Cardiac fibroblast (primary cell): Measurements from ENCODE around the gene ZBTB47.

Experiments
- DNase-seq, 2 donors: peaks; one replicate each; pipeline versions ENCODE4 v3.0.0 to v3.0.0-alpha.2; 2010; ENCODE audit warnings: low read depth in 2 of 2
- H3K4me3 ChIP-seq, 2 donors: replicated peaks in 1 of 2; 1 replicate in 1 of 2; 2 replicates in 1 of 2; pipeline ENCODE4 v1.5.1; 2011; ENCODE audit warnings: low read depth in 2 of 2, low read length in 2 of 2, mild to moderate bottlenecking in 2 of 2, moderate library complexity in 1 of 2
- CTCF ChIP-seq: IDR thresholded peaks from one replicate; pipeline ENCODE4 v1.5.1; 2011; ENCODE audit warnings: low read depth, mild to moderate bottlenecking, low read length, inconsistent platforms

The ZBTB47 gene

GRCh38 chr3:42703695-42704025, 50.2 kb downstream of the ZBTB47 start:
- no peak for DNase-seq
- TF ChIP-seq CTCF = no peak
- no peak overlapping the region for H3K4me3 ChIP-seq

- TF ChIP-seq CTCF = no peak
- H3K4me3 ChIP-seq = no peak overlapping the region
- no peak for DNase-seq
Observed at GRCh38 chr3:42704136-42704841, 50.8 kb downstream of the ZBTB47 start.

DNA sequence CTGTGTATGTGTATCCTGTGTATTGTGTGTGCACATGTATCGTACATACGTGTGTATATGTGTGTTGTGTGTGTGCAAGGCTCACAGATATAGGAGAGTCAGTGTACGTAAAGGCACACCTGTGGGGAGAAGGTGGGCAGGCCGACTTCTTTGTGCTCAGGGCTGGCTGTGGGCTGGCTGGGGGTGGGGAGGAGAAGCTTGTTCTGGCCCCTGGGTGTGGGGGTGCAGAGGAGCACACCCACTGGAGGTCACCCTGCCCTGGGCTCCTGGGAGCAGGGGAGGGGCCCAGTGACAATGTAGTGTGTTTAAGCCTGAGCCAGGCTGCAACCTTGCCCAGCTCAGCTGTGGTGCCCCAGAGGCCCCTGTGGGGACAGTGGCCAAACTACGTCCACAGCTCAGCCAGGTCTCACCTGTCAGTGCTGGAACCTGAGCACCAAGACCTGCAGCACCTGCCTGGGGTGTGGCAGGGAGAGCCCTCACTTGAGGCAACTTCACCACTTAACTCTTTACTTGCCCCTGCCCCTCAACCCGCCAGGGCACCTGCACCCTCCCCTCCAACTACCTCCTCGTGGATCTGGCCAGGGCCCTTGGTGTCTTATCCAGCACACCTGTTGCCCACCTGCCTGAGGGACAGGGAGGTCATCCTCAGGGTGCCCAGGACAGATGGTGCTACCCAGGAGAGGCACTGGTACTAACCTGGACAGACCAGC, 51.7 kb downstream of the ZBTB47 start:
- TF ChIP-seq CTCF = no peak
- no peak for DNase-seq
- no peak overlapping the region for H3K4me3 ChIP-seq

- H3K4me3 ChIP-seq = no peak overlapping the region
- TF ChIP-seq CTCF = no peak
- DNase-seq = no peak
Observed at GRCh38 chr3:42705962-42706585, 52.6 kb downstream of the ZBTB47 start.

GRCh38 chr3:42706721-42707619, 53.5 kb downstream of the ZBTB47 start:
- no peak for TF ChIP-seq CTCF
- H3K4me3 ChIP-seq = no peak overlapping the region
- no peak for DNase-seq

DNA sequence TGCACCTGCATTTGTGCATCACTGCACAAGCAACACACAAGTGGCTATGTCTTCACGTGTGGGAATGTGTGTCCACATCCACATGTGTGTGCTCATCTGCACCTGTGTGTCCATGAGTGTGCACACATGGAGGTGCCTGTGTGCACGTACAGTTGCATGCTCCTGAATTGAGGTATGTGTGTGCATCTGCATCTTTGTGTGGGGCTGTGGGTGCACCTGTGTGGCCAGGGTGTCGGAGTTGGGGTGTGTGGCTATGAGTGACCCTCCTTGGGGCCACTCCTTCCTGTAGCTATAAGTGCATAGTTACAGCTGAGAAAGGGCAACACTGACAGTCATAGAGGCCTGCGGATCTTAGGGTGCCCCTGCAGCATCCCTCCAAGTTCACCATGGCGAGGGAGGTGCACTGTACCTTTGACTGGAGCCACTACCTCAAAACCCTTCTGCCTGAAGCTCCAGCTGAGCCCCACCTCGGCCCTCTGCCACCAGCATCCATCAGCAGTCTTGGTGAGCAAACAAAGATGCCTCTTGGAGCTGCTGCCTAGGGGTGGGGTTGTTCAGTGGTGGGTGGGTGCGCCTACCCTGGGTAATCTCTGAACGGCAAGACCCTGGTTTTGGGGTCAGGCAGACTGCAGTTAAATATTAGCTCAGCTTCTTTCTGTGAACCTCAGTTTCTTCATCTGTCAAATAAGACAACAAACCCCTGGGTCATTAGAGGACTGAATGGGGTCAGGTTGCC, 54.3 kb downstream of the ZBTB47 start:
- no peak overlapping the region for H3K4me3 ChIP-seq
- DNase-seq = no peak

More for the DNA sequence above, 54.3 kb downstream of the ZBTB47 start:
- no peak for TF ChIP-seq CTCF
